Left lobe of liver (tissue), 2 donors: ENCODE data around the gene CCDC70. TPM values are rescaled to one million over a fixed set of nuclear protein-coding genes. Genes with fewer than 3 reads are reported as not detected.
A peak's percentile ranks its signal among the peaks of the same experiment; 100 is the strongest.

ENCODE experiments used
- ATAC-seq: fragments of 200-7000 bp; cut with Tn5 transposase; one replicate; pipeline ENCODE4 v1.9.1; 2020; ENCODE audit warnings: mild to moderate bottlenecking, moderate library complexity
- DNase-seq: peaks from one replicate; pipeline ENCODE4 v3.0.0-alpha.2; 2020; ENCODE audit warnings: low spot score
- total RNA-seq: library from RNA; stranded (reverse); gene quantifications from one replicate; pipeline ENCODE4 v1.2.1, GENCODE V29; 2021
- donor health status: DM: no; HTN: no; CAD: no; lungs with moderate emphysema.
- donor health status: DM: no; HTN: yes; CAD: no.

Gene CCDC70
- total RNA-seq, 1 donor from 2014 or later: not detected

- DNase-seq (no peak), ATAC-seq (no peak)
Observed at GRCh38 chr13:51856027-51856736, 5.6 kb upstream of the CCDC70 start.

GRCh38 chr13:51856998-51857397, 4.8 kb upstream of the CCDC70 start:
- no peak for ATAC-seq
- no peak for DNase-seq

DNA sequence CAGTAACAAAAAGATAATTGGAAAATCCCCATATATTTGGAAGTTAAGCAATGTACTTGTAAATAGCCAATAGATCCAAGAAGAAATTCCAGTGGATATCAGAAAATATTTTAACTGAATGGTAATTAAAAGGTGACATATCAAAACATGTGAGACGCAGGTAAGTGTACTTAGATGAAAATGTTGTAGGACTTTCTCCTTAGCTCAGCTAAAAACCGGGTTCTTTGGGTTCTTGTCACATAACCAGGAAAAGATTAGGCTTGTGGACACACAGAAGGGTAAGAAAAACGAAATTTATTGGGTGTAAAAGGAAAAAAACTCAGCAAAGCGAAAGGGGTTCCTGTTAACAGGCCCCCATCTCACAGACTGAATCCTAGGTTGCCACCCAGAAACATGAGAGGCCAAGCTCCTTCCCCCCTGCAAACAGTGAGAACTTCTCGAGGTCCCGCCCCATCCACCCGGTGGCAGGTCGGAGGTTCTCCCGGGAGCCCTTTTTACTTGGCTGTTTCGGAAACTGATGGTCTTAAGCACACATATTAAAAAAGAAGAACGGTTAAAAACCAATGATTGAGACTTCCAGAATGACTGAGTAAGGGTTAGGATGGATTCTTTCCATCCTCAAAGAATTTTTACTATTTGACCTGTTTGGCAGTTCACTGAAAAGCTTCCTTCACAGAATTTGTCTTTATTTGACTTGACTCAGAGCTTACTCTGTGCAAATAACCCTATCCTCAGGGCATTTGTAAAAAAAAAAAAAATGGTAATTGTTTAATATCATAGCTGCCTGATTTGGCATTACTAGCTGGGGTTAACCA, 3.1 kb upstream of the CCDC70 start:
- DNase-seq: no peak
- no peak for ATAC-seq

- ATAC-seq (no peak), DNase-seq (no peak)
Observed at GRCh38 chr13:51862957-51863356, 1.2 kb downstream of the CCDC70 start.

GRCh38 chr13:51865838-51866237, 4.1 kb downstream of the CCDC70 start:
- ATAC-seq (no peak), DNase-seq (no peak)

- DNase-seq: no peak
- no peak for ATAC-seq
Observed at GRCh38 chr13:51867062-51867461, 5.3 kb downstream of the CCDC70 start.

- no peak for DNase-seq
- ATAC-seq: no peak
Observed at GRCh38 chr13:51869916-51870315, 8.1 kb downstream of the CCDC70 start.

DNA sequence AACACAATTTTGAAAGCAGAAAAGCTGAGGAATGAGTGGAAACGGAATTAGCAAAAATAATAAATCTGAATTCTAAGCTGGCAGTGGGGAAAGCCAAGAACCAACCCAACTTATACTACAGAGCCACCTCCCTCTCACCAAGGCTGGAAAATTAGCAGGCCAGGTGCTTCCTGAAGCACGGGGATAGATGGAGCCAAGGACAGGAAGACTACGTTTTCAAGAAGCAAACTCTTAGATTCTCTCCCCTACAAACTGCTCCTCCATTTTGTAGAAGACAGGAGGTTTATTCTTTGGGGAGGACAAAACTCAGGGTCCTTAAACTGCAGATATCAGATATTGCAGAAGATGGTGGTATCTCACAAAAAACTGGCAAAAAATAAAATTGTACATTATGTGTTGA, 8.8 kb downstream of the CCDC70 start:
- ATAC-seq (no peak), DNase-seq (no peak)

- no peak for ATAC-seq
- DNase-seq: no peak
Observed at GRCh38 chr13:51873117-51873798, 11.5 kb downstream of the CCDC70 start.

- DNase-seq (no peak), ATAC-seq (no peak)
Observed at GRCh38 chr13:51873837-51874236, 12.1 kb downstream of the CCDC70 start.

DNA sequence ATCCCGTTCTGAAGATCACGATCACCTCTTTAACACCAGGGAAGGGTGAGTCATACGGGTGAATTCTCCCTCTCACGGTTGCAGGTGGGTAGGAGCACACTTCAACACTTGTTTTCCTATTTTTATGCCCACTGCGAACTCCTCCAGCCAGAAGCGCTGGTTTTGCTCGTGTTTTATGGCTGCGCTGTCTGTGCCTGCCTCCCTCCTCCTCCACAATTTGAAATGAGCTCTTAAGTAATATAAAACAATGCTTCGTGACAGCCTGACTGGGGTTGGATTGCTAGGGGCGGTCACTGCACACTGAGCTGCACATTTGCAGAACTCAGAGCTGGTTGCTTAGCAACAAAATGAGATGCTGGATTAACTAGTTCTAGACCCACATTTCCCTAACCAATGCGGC, 12.9 kb downstream of the CCDC70 start:
- no peak for ATAC-seq
- DNase-seq: no peak

DNA sequence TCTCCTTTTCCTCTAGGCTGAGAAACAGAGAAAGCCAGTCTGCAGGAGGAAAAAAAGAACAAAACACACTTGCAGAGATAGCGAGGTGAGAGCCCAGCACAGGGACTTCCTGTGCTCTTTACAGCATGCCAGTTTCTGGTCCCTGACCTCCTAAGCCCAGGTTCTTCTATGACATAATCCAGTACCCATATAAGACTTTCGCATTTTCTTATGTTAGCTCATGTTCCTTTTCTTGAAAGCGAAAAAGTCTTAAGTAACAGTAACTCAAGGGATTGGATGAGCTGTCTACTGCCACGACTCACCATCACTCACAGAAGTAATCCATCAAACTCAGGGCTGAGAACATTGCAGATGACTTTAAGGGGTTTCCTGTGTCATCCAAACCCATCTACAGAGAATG, 17.4 kb downstream of the CCDC70 start:
- DNase-seq: no peak
- ATAC-seq: no peak

- no peak for ATAC-seq
- no peak for DNase-seq
Observed at GRCh38 chr13:51881296-51881695, 19.5 kb downstream of the CCDC70 start.

- ATAC-seq: no peak
- no peak for DNase-seq
Observed at GRCh38 chr13:51882570-51883225, 20.9 kb downstream of the CCDC70 start.

- ATAC-seq: no peak
- DNase-seq: no peak
Observed at GRCh38 chr13:51883226-51883600, 21.4 kb downstream of the CCDC70 start.

- DNase-seq: no peak
Observed at GRCh38 chr13:51885651-51886050, 23.9 kb downstream of the CCDC70 start.

GRCh38 chr13:51887468-51887867, 25.7 kb downstream of the CCDC70 start:
- no peak for ATAC-seq
- no peak for DNase-seq

More at GRCh38 chr13:51885651-51886050, 23.9 kb downstream of the CCDC70 start:
- ATAC-seq: no peak

GRCh38 chr13:51892657-51893056, 30.9 kb downstream of the CCDC70 start:
- DNase-seq (no peak), ATAC-seq (no peak)

DNA sequence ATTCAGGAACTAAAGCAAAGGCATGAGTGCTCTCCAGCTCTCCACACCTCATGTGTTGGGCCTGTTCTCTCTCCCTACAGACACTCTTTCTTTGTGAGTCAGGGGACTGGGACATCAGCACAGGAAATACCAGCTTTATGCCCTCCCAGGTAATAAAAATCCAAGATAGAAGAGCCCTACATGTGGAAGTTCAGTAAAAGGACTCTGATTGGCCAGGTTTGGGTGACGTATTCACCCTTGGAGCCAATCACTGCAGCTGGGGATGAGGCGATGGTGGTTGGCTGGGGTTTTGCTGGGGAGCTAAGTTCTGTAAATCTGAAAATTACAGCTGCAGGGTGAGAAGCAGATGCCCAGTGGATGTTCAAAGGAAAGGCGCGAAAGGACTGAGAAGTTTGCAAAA, 32.5 kb downstream of the CCDC70 start:
- ATAC-seq (no peak), DNase-seq (no peak)

DNA sequence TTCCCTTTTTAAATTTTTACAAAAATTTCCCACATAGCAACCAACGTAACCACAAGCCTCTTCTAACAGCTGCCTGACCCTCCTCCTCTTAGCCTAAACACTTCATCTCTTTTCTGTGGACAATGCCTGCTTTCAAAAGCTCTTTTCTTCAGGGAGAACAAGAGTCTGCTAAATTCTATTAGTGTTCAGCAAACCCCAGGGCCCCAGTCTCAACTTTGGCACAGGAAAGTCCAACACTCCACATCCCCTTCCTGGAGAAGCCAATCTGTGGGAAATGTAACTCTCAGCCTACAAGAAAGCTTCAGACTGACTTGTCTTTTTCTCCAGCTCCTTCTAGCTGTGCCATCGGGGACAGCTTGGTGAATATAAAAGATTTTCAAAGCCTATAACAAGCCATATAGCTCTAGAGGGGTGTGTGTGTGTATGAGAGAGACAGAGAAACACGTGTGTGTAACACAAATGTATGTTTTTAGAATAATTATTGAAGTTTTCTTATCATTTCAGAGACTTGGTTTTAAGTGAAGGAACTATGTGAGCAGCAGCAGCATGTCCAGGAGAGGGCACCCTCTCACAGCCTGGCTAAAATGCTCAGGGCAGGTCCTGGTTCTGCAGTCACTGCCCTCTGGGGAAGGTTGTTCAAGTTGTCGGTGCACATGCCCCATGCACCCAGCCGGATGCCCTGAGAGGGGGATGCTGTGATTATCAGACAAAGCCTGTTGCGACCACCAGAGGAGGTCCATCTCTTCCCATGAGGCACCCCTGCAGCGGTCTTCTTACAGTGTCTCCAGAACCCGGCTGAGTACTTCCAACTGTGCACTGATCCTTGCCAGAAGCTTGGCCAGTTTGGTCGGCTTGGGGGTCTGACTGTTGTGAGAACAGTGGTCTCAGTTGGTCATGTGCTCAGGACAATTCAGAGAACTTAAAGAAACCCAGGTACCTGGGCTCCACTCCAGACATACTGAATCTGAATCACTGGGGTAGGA, 34.4 kb downstream of the CCDC70 start:
- DNase-seq (no peak), ATAC-seq (peak; percentile 96)
